Stimulated activated CD8-positive, alpha-beta memory T cell treated with anti-CD3 and anti-CD28 coated beads, Interleukin-7, amount 100 ng/mL, for 1 hour (primary cell): ENCODE measurements around the gene GDI2.
"Not testable (repeated sequence)": the region's sequence is repeated elsewhere in the genome, so short reads cannot be mapped to it uniquely, and the experiment has no call there.

Experiments
- DNase-seq, 2 donors: peaks; one replicate each; pipeline ENCODE4 v3.0.0-alpha.2; 2020; ENCODE audit warnings: low read depth in 2 of 2

Gene GDI2

GRCh38 chr10:5813341-5814109 is at the start of gene GDI2:
GDI2 (minus strand) TSS chr10:5813434; CDS start chr10:5813258, 176 bp downstream.
- DNase-seq = peak; percentile 93

DNA sequence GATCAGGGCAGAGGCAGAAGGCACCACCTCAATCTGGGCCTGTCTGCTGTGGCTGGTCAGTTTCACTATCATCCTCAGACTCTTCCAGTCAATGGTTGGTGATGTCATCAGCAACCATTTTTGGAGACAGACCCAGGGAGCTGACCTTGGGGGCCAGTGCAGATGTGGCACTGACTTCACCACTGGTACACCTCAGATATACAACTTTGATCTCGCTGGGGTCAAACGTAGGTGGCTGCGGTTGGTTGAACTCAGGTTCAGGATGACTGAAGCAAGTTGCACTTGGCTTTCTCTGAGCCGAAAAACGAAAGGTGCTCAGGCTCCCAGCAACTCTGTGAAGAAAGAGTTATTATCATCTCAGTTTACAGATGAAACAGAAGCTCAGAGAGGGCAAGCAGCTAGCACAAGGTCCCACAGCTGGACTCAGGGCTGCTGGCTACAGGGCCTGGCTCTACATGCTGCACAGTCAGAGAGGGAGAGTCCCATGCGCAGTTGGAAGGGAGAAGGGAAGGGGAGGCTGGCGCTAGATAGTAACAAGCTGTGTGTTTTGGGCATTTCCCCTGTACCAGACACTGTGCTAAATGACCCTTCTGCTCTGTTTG is 49.2 kb upstream of the GDI2 start:
- DNase-seq = no peak

- DNase-seq = no peak
These were observed 46.8 kb upstream of the GDI2 start for GRCh38 chr10:5860066-5860465.

DNA sequence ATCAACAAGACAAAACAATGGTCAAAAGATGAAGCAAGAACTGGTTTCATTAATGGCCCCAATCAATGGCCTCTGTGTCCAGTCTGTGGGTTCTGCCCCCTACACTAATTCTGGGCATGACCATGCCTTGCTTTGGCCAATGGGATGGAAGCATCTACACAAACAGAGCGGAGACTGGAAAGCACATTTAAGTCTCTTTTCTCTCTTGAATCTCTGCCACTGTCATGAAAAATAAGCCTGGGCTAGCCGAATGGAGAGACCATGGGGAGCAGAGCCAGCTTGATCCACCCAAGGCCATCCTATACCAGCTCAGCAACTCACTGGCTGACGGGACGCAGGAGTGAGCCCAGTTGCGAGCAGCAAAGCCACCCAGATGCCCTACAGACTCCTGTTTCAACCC is 45.6 kb upstream of the GDI2 start:
- DNase-seq = no peak

DNA sequence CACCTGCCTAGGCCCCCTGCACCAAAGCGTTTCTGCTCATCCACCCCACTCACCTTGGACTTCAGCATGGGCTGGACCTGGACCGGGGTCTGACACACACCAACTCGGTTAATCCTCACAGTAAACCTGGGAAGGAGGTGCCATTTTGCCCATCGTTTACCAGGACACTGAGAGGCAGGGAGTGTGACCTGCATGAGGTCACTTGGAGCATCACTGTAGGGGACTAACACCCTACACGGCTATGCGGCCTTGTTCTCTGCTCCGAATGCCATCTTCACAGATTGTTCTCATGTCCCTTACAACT is 43.4 kb upstream of the GDI2 start:
- no peak for DNase-seq

DNA sequence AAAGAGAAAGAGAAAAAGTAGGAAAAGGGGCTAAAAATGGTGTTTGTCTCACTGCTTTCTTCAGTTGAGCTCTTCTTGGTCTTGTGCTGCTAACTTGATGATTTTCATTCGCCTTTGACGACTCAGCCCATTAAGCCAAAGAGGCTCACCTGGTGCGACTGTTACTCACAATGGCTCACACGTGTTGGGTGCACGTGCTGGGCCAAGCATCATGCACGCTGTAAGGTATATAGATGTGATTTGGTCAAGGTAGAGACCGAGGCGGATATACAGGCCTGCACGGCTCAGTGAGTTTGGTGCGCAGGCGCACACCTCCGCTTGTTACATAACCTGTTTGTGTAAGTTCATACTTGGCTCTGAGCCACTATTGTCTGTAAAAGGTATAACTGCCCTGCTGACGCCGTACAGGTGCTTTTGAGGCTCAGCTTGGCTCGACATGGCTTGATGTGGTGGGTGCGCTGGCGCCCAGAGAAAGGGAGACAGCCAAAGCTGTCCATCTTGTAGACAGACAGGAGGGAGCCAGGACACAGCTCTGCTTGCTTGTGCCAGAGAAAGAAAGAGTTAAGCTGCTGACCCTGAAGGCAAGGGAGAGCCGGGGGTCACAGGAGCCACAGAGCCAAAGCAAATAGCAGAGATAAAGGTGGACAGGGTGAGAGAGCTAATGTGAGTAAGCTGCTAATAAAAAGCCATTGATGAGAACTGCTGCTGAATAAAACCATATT is 42.9 kb upstream of the GDI2 start:
- no peak for DNase-seq

- DNase-seq = no peak
These were observed 40.9 kb upstream of the GDI2 start for GRCh38 chr10:5854131-5854475.

- not testable (repeated sequence) for DNase-seq
These were observed 33.4 kb upstream of the GDI2 start for GRCh38 chr10:5846667-5847066.

DNA sequence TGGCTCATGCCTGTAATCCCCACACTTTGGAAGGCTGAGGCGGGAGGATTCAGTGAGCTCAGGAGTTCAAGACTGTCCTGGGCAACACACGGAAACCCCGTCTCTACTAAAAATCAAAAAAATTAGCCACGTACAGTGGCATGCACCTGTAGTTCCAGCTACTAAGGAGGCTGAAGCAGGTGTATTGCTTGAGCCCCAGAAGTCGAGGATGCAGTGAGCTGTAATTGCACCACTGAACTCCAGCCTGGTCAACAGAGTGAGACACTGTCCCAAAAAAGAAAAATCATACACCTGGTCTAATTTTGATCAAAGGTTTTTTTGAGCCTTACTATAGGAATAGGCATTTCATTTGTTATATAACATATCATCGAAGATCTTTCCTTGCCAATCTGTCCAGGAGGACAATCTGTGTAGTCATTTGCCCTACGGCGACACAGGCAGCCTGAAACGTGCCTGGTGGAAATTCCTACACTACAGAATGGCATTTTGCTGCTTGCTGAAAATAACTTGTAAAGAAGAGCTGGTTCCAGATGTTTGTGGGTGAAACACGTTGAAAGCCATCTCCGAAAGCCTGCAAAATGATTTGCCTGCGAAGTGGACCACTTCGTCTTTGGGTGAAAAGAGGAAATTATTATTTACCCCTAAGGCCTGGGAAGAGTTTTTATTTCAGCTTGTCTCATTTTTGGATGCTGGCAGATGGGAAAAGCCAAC is 31.3 kb upstream of the GDI2 start:
- DNase-seq = no peak

DNA sequence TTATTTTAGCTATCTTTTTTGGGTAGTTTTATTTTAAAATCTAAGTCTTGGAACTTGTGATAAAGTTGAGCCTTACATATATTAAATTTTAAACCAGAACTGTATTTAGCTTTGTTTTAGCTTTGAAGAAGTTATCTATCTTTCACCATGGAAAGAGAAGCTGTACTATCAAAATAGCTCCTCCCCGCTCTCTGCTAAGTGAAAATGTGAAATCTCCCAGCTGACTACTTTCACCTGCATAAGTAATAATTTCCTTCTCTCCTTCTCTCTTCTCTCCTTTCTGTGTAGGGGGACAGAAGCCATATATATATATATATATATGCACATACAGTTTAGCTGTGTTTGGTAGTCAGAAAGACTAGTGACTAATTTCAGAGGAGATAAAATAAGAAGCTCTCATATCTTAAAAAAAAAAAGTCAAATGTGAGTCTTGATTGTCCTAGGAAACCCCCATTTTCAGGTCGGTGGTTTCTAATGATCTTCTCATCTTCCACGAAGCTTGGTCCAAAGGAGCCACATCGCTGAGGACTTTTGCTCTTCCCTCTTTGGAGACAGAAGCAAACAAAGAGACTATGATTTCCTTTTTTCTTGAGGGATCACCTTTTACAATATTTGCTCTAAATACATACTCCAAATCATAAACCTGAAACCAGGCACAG is 30.6 kb upstream of the GDI2 start:
- DNase-seq = no peak

DNA sequence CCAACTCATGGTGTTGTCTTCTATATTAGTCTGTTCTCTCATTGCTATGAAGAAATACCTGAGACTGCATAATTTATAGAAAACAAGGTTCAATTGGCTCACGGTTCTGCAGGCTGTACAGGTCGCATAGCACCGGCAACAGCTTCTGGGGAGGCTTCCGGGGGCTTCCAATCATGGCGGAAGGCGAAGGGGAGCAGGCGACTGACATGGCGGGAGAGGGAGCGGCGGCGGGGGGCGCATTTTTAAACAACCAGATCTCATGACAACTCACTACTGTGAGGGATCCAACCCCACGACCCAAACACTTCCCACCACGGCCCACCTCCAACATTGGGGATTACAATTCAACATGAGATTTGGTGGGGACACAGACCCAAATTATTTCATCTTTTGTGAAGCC is 28.7 kb upstream of the GDI2 start:
- DNase-seq = no peak

DNA sequence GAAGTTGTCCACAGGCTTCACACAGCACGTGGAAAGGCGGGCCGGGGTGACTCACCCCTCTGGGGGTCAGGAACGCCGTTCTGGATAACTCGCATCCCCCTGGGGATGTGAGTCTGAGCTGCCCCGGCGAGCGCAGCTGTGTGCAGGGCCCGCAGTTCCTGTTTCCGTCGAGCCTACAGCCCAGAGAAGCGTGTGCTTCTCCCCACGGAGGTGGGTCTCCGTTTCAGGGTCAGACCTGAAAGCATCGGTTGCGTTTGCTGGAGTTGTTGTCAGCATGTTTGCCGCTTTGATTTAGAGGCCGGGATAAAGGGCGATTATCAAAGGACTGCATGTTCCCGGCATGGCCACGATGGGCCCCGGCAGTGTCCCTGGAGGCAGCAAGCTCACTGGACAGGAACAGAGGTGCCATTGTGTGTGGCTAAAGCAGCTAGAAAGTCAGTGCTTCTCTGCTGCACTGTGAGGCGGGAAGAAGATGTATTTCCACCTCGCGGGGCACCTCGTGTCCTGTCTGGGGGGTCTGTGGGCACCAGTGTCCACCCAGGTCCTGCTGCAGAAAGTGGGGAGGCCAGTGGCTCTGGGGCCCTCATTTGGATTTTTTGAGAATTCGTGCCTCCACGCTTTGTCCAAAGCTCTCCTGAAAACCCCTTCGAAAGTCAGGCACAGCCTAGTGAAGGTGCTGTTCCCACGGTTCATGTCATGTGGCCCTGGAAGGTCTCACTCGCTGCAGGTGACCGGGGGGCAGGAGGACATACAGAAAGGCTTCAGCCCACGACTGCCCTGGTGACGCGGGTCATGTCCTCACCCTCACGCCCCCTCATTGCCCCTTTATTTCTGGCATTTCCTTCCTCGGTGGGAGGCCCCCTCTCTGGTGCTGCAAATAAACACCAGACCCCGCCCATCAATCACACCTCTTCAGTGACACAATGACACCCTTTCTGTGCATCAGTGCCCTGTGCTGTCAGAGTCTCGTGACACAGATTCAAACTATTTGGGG is 27.4 kb upstream of the GDI2 start:
- DNase-seq = no peak

DNA sequence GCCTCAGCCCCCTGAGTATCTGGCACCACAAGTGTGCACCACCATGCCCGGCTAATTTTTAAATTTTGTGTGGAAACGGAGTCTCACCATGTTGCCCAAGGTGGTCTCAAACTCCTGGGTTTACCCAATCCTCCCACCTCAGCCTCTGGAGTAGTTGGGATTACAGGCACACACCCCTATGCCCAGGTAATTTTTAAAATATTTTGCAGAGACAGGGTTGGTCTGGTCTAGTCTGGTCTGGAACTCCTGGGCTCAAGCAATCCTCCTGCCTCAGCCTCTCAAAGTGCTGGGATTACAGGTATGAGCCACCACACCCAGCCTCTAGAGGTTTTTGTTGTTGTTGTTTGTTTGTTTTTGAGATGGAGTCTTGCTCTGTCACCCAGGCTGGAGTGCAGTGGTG is 22.9 kb upstream of the GDI2 start:
- not testable (repeated sequence) for DNase-seq

- no peak for DNase-seq
These were observed 22.3 kb upstream of the GDI2 start for GRCh38 chr10:5835446-5836095.

DNA sequence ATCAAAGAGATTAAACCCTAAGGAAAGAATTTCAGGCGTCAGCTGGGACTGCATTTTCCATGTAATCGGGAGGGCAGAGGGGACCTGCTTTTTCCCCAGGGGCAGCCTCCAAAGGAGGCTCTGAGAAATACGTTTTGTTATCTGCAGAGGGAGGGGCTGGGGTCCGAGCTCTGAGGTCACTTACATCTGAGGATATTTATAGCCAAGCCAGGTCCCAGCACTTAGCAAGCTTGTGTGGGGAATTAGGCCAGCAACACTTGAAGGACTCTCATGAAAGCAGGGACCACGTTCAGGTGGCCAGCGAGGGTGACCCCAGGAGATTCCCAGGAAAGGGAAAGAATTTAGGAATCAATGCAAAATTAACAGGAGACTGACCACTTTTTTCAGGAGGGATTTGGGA is 20.6 kb upstream of the GDI2 start:
- no peak for DNase-seq

GRCh38 chr10:5832946-5833345 is 19.7 kb upstream of the GDI2 start:
- no peak for DNase-seq

- DNase-seq = no peak
These were observed 18.2 kb upstream of the GDI2 start for GRCh38 chr10:5831446-5831782.

DNA sequence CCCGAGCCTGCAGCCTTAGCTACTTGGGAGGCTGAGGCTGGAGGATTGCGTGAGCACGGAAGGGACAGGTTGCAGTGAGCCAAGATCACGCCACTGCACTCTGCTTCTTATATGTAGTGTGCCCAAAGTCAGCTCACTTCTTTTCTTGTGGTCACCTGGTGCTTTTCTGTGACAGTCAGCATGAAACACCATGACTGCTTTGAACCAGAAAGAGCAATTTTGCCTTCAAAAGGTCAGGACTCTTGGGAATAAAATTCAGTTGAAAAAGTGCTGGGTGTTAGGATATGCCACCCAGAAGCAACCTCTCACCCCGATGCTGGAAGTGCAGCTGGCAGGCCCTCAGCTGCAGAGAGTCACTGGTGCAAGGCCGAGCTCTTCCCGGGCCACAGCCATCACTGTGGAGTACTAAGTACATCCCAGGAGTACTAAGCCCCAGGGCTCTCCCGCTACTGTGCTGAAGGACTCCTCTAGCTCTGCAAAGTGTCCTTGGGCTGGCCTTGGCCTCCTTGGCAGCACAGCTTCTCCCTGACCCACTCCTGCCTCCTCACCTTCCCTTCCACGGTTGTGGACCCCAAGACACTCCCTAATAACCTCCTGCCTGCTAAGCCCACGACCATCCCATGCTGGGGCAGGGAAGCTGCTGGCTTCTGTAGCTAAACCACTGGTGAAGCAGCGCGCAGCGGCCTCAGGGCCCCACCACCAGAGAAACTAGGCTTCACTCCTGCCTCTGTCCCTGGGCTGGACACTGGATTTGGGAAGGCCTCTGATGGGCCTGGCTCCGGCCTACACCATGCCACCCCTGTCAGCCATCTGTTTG is 17.6 kb upstream of the GDI2 start:
- no peak for DNase-seq

GRCh38 chr10:5829267-5829666 is 16.0 kb upstream of the GDI2 start:
- DNase-seq = no peak

DNA sequence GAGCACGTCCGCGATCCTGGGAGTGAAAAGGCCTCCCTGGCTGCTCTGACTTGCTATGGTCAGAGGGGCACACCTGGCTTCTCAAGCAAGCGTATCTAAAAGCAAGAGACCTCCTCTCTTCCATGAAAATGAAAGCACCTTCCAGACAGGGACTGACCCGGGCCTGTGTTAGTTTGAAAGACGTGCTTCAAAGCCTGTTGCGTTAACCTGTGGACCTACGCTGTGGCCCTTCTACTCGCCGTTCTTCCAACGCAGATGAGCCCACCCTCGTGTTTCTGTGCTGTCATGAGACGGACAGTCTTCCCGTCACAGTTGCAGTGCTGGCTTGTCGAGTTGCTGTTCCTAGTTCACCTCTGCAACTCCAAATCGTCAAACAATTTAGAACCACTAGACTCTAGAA is 15.5 kb upstream of the GDI2 start:
- no peak for DNase-seq
